Fibroblast of mammary gland (primary cell): ENCODE data around the gene PTPRN2.

ENCODE experiments used
- DNase-seq: peaks from one replicate; pipeline ENCODE4 v3.0.0-alpha.2; 2010; ENCODE audit warnings: low read depth
- H3K4me3 ChIP-seq: 2 replicates; pipeline ENCODE4 v1.5.1; 2011; ENCODE audit warnings: low read depth, mild to moderate bottlenecking, low read length, moderate library complexity; ENCODE audit not compliant: control insufficient read depth
- CTCF ChIP-seq: conservative IDR thresholded peaks from 2 replicates; pipeline ENCODE4 v1.5.1; 2011; ENCODE audit warnings: low read depth, low read length, inconsistent platforms; ENCODE audit not compliant: control insufficient read depth, insufficient read depth

The PTPRN2 gene

GRCh38 chr7:157834501-157835163 lies 753.0 kb downstream of the PTPRN2 start:
- TF ChIP-seq CTCF = no peak
- peak; percentile 40 for DNase-seq
- no peak overlapping the region for H3K4me3 ChIP-seq

- H3K4me3 ChIP-seq = no peak overlapping the region
- no peak for DNase-seq
- TF ChIP-seq CTCF = no peak
These were observed 754.6 kb downstream of the PTPRN2 start for GRCh38 chr7:157832866-157833607.

- DNase-seq = no peak
- no peak for TF ChIP-seq CTCF
- H3K4me3 ChIP-seq = no peak overlapping the region
These were observed 755.2 kb downstream of the PTPRN2 start for GRCh38 chr7:157832421-157832820.

- DNase-seq = no peak
- no peak for TF ChIP-seq CTCF
- H3K4me3 ChIP-seq = no peak overlapping the region
These were observed 755.6 kb downstream of the PTPRN2 start for GRCh38 chr7:157832006-157832405.

- DNase-seq = no peak
- TF ChIP-seq CTCF = no peak
- H3K4me3 ChIP-seq = no peak overlapping the region
These were observed 756.3 kb downstream of the PTPRN2 start for GRCh38 chr7:157831143-157831905.

GRCh38 chr7:157830331-157830730 lies 757.3 kb downstream of the PTPRN2 start:
- TF ChIP-seq CTCF = no peak
- no peak overlapping the region for H3K4me3 ChIP-seq
- no peak for DNase-seq
